ENCODE results near the gene PRKG1. TPM values are rescaled to one million over a fixed set of nuclear protein-coding genes. Genes with fewer than 3 reads are reported as not detected.

The PRKG1 gene
- total RNA-seq, 1 donor from 2014 or later: 28.2 TPM

DNA sequence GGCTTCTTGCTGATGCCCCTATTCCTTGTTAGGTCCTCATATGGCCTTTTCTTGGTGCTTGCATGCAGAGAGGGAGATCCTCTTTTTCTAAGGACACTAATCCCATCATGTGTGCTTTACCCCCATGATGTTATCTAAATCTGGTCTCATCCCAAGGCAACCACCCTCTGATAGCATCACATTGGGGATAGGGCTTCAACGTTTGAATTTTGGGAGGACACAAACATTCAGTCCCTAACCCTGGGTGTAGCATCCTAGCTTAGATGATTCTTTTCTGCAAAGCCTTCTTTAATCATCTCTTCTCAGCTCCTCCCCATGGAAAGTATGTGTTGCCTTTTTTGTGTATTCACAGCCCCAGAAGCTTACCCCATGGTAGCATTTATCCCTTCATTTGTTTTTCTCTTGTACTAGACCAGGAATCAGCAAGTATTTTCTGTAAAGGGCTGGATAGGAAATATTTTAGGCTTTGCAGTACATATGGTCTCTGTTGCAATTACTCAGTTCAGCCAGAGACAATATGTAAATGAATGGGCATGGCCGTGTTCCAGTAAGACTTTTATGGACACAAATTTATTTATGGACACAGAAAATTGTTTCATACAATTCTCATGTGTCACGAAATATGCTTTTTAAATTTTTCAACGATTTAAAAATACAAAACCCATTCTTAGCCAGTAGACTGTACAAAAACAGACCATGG, 726.6 kb downstream of the PRKG1 start:
- intact Hi-C loops (cut with DNase I): no loop called here
- no peak for DNase-seq
- no peak for ATAC-seq (ENCODE audit: poor library complexity)

DNA sequence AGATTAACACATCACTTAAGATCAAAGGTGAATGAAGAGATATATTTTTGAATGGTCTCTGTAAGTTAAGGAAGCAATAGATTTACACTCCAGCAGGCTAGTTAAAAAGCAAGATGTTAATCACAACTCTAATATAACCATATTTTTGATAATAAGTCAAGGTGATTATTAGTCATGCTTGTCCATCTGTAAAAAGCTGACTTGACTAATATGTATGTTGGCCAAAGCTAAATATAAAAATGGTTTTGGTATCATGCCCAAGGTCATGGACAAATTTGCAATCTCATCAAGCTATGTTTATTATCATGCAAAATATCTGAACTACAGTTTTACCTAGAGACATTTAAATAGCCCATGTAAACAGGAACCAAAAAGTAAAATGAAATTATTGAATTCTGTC, 727.7 kb downstream of the PRKG1 start:
- intact Hi-C loops (cut with DNase I): no loop called here
- ATAC-seq (ENCODE audit: poor library complexity) (no peak), DNase-seq (no peak)

DNA sequence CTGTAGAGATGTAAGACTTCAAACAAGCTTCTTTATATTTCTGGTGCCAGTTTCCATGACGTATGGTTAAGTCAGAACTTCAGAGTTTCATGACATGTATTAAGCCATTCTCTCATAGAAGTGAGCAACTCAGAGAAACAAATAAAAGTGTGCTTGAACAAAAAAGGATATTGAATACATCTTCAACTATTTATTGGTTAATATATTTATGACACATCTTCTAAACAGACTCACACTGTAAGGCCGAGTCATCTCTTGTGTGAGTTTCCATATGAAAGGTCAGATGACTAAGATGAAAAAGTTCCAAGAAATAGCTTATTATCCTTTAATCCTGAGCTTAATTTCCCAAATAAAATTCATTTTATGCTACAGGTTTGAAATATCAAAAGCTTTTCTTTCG, 730.6 kb downstream of the PRKG1 start:
- DNase-seq (no peak), ATAC-seq (ENCODE audit: poor library complexity) (no peak)
- intact Hi-C loops (cut with DNase I): no loop called here

DNA sequence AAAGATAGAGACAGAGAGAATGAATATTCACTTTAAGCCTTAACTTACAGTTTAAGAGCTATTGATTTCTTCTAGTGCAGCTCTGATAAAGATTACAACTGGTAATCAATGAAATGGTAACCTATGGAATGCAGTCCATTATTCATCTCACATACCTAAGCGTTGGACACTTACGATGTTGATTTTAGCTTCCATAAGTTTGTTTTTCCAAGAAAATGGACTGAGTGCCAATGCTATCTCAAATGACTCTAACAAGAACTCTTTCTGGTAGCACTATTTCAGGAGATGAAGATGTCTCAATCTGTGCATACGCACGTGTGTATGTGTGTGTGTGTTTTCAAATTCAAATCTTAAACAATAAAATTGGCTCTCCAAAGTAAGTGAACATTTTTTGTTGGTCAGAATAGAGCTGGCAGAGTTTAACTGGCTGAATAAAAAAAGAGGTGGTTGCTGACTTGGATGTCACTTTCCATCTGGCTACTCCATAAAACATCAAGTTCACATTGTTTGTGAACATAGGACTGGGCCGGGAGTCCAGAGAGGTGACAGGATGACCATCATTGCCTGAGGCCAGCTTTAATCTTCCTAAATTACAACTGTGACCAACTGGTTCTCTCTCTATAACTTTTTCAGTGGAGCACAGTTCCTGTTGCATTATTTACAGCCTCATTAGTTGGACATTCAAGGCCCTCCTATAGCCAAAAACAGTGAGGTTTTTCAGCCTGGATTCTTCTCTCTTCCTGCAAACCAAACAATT, 732.0 kb downstream of the PRKG1 start:
- intact Hi-C loops (cut with DNase I): no loop called here
- DNase-seq (no peak), ATAC-seq (ENCODE audit: poor library complexity) (no peak)

DNA sequence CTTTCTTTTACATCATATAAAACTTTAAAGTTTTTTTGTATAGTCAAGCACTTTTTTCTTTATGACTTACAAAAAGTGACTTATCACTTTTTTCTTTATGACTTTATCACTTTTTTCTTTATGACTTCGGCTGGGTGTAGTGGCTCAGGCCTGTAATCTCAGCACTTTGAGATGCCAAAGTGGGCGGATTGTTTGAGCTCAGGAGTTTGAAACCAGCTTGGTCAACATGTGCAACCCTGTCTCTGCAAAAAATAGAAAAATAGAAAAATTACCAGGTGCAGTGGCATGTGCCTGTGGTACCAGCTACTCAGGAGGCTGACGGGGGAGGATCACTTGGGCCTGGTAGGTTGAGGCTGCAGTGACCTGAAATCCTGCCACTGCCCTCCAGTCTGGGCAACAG, 733.9 kb downstream of the PRKG1 start:
- no peak for ATAC-seq (ENCODE audit: poor library complexity)
- intact Hi-C loops (cut with DNase I): no loop called here

DNA sequence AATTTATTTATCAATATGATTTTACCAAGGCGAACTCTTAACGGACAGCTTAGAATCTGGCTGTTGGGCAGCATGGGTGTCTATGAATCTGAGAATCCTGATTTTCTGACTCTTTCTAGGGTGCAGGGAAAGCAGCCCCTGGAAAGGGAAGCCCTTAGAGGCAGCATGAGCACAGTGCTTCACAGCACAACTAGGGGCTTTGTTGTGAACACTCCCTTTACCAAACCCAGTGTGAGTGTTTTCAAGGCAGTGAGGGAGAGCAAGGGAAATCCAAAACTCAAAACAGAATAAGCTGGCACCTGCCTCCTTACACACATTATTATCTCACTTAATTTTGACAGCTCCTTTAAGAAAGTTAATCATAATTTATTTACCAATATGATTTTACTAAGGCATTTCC, 741.4 kb downstream of the PRKG1 start:
- DNase-seq (no peak), ATAC-seq (ENCODE audit: poor library complexity) (no peak)
- intact Hi-C loops (cut with DNase I): no loop called here

More for the DNA sequence above, 733.9 kb downstream of the PRKG1 start:
- no peak for DNase-seq

DNA sequence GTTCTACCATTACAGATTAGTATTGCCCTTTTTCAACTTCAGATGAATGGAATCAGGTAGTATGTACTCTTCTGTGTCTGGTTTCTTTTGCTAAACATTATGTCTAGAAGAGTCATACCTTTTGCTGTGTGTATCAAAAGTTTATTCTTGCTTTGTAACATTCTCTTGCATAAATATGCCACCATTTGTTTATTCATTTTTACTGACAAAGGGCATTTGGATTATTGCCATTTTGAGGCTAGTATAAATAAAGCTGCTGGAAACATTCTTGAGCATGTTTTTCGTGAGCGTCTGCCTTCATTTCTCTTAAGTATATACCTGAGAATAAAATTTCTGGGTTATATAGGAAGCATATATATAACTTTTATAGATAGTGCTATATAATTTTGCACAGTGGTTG, 746.8 kb downstream of the PRKG1 start:
- ATAC-seq (ENCODE audit: poor library complexity) (no peak), DNase-seq (no peak)
- intact Hi-C loops (cut with DNase I): no loop called here

DNA sequence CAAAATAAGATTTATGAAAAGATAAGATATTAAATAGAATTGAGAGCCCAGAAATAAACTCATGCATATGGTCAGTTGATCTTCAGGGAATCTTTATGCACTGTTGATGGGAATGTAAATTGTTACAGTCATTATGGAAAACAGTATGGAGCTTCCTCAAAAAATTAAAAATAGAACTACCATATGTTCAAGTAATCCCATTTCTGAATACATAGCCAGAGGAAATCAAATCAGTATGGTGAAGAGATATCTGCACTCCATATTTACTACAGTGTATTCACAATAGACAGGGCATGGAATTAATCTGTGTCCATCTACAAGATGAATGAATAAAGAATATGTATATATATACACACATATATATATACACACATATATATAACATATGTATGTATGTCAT, 747.5 kb downstream of the PRKG1 start:
- ATAC-seq (ENCODE audit: poor library complexity) (no peak), DNase-seq (no peak)
- intact Hi-C loops (cut with DNase I): no loop called here

DNA sequence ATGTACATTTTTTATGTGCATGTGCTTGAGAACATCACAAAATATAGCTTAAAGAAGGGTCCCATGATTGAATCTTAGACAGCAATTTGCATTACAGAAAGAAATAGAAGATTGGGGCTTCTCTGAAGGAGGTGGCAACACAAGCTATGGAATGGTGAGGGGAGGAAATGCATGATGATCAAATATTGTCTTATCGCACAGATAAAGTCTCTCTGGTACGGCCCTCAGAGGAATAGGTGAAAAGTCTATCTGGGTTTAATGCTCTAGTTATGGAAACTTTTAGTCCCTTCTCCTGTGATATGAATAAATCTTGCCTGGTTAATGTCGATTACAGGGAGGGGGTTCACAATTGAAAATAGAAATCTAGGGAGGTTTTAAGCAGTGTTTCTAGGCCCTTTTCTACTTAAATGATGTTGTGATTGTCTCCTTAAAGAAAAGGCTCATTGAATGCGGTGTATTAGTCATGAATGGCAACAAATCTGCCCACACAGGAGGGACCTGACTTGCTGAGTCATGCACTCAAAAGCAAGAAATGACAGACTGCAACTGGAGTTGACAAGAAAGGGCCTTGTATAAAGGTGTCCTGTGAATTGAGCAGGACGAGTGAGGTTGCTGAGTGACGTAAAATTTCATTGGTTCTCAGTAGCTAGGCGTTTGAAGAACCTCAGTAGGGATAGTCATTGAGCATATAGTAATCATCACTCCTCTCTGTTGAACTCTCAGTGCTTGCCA, 758.5 kb downstream of the PRKG1 start:
- DNase-seq (no peak), ATAC-seq (ENCODE audit: poor library complexity) (no peak)
- intact Hi-C loops (cut with DNase I): no loop called here

DNA sequence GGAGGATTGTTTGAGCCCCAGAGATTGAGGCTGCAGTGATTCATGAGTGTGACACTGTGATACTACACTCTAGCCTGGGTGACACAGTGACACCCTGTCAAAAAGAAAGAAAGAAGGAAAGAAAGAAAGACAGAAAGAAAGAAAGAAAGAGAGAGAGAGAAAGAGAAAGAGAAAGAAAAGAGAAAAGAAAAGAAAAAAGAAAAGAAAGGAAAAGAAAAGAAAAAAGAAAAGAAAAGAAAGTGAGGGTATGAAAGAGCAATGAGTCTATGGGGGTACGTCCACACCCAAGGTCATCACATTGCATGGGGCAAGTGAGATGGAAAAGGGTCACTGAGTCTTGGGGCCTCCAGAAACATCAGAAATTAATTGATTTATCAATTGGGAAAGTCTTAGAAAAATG, 760.3 kb downstream of the PRKG1 start:
- no peak for DNase-seq
- intact Hi-C loops (cut with DNase I): no loop called here
- no peak for ATAC-seq (ENCODE audit: poor library complexity)

DNA sequence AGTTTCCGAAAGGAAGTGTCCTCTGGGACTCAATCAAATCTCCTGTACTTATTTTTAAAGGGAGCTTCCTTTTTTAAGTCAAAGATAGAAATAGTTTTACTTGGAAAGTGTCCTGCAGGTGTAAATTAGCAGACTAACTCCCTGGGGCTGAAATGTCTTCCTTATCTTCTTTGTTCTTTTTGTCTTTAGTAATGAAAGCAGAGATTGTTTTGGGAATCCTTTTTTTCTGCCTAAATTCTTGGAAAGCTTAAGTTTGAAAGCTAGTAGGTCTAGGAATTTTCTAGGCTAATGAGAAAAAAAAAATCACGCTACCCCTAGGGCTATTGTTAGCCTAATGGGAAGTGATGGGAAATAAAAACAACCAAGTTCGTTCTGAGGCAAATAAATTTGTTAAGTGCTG, 764.2 kb downstream of the PRKG1 start:
- intact Hi-C loops (cut with DNase I): no loop called here
- DNase-seq (no peak), ATAC-seq (ENCODE audit: poor library complexity) (no peak)

DNA sequence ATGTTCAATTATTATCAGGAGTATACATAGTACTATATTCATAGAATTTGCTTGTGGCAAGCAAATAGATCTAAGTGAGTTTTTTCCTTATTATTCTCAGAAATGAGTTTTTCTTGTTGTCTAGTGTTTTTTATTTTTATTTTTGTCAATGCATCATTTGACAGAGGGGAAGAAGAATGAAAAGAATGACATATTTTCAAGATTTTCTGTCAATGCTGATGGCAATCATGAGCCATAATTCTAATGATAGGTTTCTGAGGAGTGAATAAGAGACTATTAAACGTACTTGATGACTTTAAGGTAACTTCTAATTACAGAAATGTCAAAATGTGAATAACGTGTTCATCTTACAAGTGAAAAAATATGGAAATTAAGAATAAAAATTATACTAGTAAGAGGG, 769.7 kb downstream of the PRKG1 start:
- ATAC-seq (ENCODE audit: poor library complexity) (no peak), DNase-seq (no peak)
- intact Hi-C loops (cut with DNase I): no loop called here

DNA sequence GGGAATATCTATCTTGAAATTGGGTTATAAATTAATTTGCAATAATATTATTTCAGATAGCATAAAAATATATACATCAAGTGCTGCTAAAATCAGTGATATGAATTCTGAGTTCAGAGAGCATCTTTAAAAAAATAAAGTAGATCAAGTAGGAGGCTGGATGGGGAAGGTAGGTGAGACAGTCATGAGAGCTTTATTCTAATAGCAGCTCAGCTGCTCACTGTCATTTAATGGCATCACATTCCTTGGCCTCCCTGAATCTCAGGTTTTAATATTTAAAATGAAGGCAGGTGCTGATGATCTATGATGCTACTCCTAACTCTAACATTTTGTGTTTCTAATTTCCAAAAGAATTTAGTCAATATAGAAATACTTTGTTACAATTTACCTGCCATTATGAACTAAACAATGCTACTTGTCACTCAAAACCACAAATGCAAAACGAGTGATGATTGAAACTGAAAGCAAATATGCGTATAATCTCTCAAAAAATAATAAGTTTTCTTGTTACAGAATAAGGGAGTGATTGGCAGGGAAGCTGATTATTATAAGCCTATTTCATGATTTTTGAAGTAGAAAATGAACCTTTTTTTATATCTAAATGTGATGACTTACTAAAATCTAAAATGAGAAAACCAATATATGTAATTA, 772.7 kb downstream of the PRKG1 start:
- no peak for DNase-seq
- no peak for ATAC-seq (ENCODE audit: poor library complexity)
- intact Hi-C loops (cut with DNase I): no loop called here

DNA sequence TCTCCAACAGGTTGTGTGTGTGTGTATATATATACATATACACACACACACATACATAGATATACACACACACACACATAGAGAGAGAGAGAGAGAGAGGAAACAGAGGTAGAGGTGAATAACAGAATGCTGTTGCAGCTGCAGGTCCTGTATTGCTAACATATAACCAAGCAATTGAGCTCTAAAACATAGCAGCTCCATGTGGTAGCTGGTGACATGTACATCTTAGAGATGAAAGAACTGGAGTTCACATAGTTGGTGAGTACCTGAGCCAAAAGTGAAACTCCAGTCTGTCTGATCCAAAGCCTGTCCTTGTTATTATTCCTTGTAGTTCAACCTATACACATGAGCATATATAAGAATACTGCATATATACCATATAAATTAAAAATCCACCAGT, 778.0 kb downstream of the PRKG1 start:
- intact Hi-C loops (cut with DNase I): no loop called here
- ATAC-seq (ENCODE audit: poor library complexity) (no peak), DNase-seq (no peak)

DNA sequence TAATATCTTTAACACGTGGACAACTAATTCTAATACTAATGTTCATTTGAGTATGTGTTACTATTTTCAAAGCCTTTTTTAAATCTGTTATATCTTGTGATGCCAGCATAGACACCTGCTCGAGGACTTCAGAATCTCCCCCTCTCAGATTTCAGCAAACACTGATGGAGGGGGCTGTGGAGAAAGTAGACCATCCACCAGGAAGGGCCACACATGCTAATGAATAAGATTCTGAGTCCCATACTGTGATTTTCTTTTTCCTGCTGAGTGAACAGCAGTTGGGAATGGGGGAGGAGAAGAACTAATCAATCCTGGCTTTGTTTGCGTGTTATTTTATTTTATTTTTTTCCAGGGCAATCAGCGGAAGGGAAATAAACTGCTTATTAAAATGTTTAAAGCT, 783.0 kb downstream of the PRKG1 start:
- DNase-seq (no peak), ATAC-seq (ENCODE audit: poor library complexity) (no peak)
- intact Hi-C loops (cut with DNase I): no loop called here

DNA sequence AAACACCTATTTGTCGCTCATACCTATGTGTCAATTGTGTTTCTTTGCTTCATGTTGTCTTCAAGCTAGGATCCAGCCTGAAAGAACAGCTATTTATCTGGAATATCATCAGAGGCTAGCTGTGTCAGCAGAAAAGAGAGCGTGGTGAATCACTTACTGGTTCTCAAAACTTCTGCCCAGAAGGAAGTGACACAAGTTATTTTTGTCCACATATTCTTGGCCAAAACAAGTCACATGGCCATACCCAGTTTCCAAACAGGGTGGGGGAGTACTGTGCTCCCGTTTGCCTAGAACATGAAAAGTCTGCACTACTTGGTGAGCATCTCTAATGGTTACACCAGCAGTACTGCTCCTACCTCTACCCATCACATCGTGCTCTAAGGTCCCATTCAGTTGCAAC, 786.0 kb downstream of the PRKG1 start:
- peak; percentile 91 for ATAC-seq (ENCODE audit: poor library complexity)
- intact Hi-C loops (cut with DNase I): no loop called here

DNA sequence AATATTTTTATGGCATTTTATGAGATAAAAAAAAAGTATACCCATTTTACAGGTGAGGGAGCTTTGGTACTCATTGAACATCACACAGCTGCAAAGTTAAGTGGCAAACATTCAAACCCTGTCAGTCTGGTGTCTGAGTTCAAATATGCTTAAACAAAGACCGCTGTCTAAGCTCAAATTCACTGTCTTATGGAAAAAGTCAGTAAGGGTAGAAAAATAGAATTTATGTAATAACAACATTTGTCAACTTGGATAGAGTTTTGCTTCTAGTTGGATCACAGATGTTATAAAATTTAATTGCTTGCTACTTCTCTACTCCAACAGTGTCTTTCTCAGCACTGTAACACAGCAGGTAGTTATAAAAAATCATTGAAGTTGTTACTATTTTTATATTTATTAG, 786.8 kb downstream of the PRKG1 start:
- intact Hi-C loops (cut with DNase I): no loop called here
- DNase-seq (no peak), ATAC-seq (ENCODE audit: poor library complexity) (no peak)

More for the DNA sequence above, 786.0 kb downstream of the PRKG1 start:
- no peak for DNase-seq

DNA sequence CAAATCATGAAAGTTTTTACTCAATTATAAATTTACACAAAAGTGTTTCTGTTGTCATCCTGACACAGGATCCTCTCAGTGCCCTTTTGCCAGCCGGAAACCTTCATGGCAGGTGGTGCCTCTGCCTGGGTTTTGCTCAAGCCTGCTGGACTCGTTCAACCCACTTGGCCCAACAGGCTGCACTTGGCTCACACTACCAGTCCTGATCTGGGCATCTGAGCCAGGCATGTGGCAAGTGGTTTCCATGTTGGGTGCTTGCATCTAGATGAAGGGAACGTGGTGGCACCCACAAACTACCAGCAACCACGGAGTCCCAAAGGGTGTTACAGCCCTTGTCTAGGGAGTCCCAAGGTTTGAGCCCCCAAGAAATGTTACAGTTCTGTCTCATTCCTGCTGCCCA, 787.4 kb downstream of the PRKG1 start:
- DNase-seq (peak; percentile 39), ATAC-seq (ENCODE audit: poor library complexity) (no peak)
- intact Hi-C loops (cut with DNase I): no loop called here

DNA sequence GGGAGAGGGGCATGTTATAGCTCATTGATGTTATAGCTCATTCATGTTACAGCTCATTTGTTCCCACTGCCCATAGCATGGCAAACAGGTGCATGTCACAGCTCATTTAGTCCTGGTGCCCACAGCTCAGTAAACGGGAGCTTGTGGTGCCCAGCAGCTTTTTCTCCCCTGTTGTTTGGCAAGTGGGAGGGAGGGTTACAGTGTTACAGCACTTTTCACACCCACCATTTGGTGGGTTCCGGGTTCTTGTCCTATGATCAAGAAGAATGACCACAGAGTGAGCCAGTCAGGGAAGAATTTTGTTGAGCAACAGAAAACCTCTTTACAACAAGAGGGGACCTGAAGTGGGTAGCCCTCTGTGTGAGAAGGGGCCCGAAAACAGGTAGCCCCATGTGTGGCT, 787.9 kb downstream of the PRKG1 start:
- ATAC-seq (ENCODE audit: poor library complexity) (no peak), DNase-seq (no peak)
- intact Hi-C loops (cut with DNase I): no loop called here

All from Right ventricle myocardium superior (tissue), 1 donor.